Muscle of leg (tissue), 11 donors: ENCODE results near the gene MTHFD2L. TPM values are rescaled to one million over a fixed set of nuclear protein-coding genes. Genes with fewer than 3 reads are reported as not detected.

Source experiments
- DNase-seq: peaks from one replicate; pipeline ENCODE4 v3.0.0; 2013
- H3K27ac ChIP-seq: one replicate; pipeline ENCODE4 v1.5.1; 2013; ENCODE audit warnings: mild to moderate bottlenecking, low read length, control low read depth
- H3K27me3 ChIP-seq: one replicate; pipeline ENCODE4 v1.6.1; 2013; ENCODE audit warnings: low read length; ENCODE audit not compliant: control insufficient read depth, insufficient read depth
- H3K36me3 ChIP-seq: one replicate; pipeline ENCODE4 v1.6.1; 2013; ENCODE audit warnings: low read length; ENCODE audit not compliant: control insufficient read depth, insufficient read depth
- H3K4me1 ChIP-seq: one replicate; pipeline ENCODE4 v1.6.1; 2013; ENCODE audit warnings: low read length; ENCODE audit not compliant: control insufficient read depth, insufficient read depth
- H3K4me3 ChIP-seq: one replicate; pipeline ENCODE4 v1.5.1; 2013; ENCODE audit warnings: low read length, control low read depth
- H3K9me3 ChIP-seq: replicated peaks from 2 replicates; pipeline ENCODE4 v1.6.1; 2013; ENCODE audit warnings: low read depth, low read length; ENCODE audit not compliant: control insufficient read depth
- WGBS: methylation state at CpG from one replicate; pipeline ENCODE4 v1.1.5; 2013; ENCODE audit warnings: missing lambda C conversion rate; ENCODE audit not compliant: insufficient coverage; 5-methylcytosine and 5-hydroxymethylcytosine counted together
- polyA plus RNA-seq, 8 donors: library from polyadenylated mRNA; unstranded; fragments of 120-200 nt; gene quantifications; one replicate each; pipeline versions ENCODE4 v1.2.1 to v1.2.3, GENCODE V29; 2013; ENCODE audit warnings: inconsistent platforms in 1 of 8, low replicate concordance in 1 of 8; ENCODE audit not compliant: insufficient read length in 8 of 8, insufficient read depth in 1 of 8
- total RNA-seq: library from RNA; stranded (reverse); fragments of 120-200 nt; gene quantifications from one replicate; pipeline ENCODE4 v1.2.4, GENCODE V29; 2013

Gene MTHFD2L
- total and polyA plus RNA-seq, 9 donors, result 11.7 to 17.7 (median 14.4) TPM

GRCh38 chr4:74287791-74288190, 129.9 kb downstream of the MTHFD2L start:
- H3K36me3 ChIP-seq, result no peaks in the 10 kb centered on the region

GRCh38 chr4:74291471-74291870, 133.6 kb downstream of the MTHFD2L start:
- H3K4me1 ChIP-seq, result no peaks in the 10 kb centered on the region
- WGBS, result no CpG with 5 or more reads among the region's 1 CpG
- no peaks in the 10 kb centered on the region for H3K27me3 ChIP-seq
- H3K4me3 ChIP-seq, result no peak overlapping the region
- H3K36me3 ChIP-seq, result no peaks in the 10 kb centered on the region
- DNase-seq, result peak; percentile 83
- no peak overlapping the region for H3K27ac ChIP-seq
- no peaks in the 10 kb centered on the region for H3K9me3 ChIP-seq

More at GRCh38 chr4:74287791-74288190, 129.9 kb downstream of the MTHFD2L start:
- Histone ChIP-seq H3K4me3 (no peak overlapping the region), H3K27me3 (no peaks in the 10 kb centered on the region), H3K4me1 (no peaks in the 10 kb centered on the region), H3K9me3 (no peaks in the 10 kb centered on the region), H3K27ac (no peak overlapping the region)
- DNase-seq, result no peak

- Histone ChIP-seq H3K4me1 (no peaks in the 10 kb centered on the region), H3K4me3 (no peak overlapping the region), H3K27ac (no peak overlapping the region), H3K9me3 (no peaks in the 10 kb centered on the region), H3K27me3 (no peaks in the 10 kb centered on the region), H3K36me3 (no peaks in the 10 kb centered on the region)
- peak; percentile 10 for DNase-seq
Measured at GRCh38 chr4:74292111-74292870, 134.4 kb downstream of the MTHFD2L start.

- Histone ChIP-seq H3K27ac (no peak overlapping the region), H3K36me3 (no peaks in the 10 kb centered on the region), H3K4me3 (no peak overlapping the region), H3K4me1 (no peaks in the 10 kb centered on the region), H3K9me3 (no peaks in the 10 kb centered on the region), H3K27me3 (no peaks in the 10 kb centered on the region)
- WGBS, result no CpG with 5 or more reads among the region's 2 CpGs
- DNase-seq, result peak; percentile 35
Measured at GRCh38 chr4:74293558-74293957, 135.6 kb downstream of the MTHFD2L start.

- Histone ChIP-seq H3K4me3 (no peak overlapping the region), H3K27ac (no peak overlapping the region), H3K9me3 (no peaks in the 10 kb centered on the region), H3K36me3 (no peaks in the 10 kb centered on the region), H3K27me3 (no peaks in the 10 kb centered on the region), H3K4me1 (no peaks in the 10 kb centered on the region)
- no peak for DNase-seq
- WGBS, result no CpG with 5 or more reads among the region's 1 CpG
Measured at GRCh38 chr4:74294681-74295080, 136.8 kb downstream of the MTHFD2L start.

- no CpG with 5 or more reads among the region's 1 CpG for WGBS
- Histone ChIP-seq H3K36me3 (no peaks in the 10 kb centered on the region), H3K27ac (no peak overlapping the region), H3K4me1 (no peaks in the 10 kb centered on the region), H3K4me3 (no peak overlapping the region), H3K9me3 (no peaks in the 10 kb centered on the region), H3K27me3 (no peaks in the 10 kb centered on the region)
- DNase-seq, result no peak
Measured at GRCh38 chr4:74297539-74297938, 139.6 kb downstream of the MTHFD2L start.

GRCh38 chr4:74304095-74304625, 146.2 kb downstream of the MTHFD2L start:
- DNase-seq, result no peak
- Histone ChIP-seq H3K36me3 (no peaks in the 10 kb centered on the region), H3K9me3 (no peaks in the 10 kb centered on the region), H3K4me1 (no peaks in the 10 kb centered on the region), H3K4me3 (no peak overlapping the region), H3K27ac (no peak overlapping the region), H3K27me3 (no peaks in the 10 kb centered on the region)
- WGBS, result 77% methylated on average over 3 of the region's 4 CpGs

- Histone ChIP-seq H3K36me3 (no peaks in the 10 kb centered on the region), H3K27ac (no peak overlapping the region), H3K27me3 (no peaks in the 10 kb centered on the region), H3K9me3 (no peaks in the 10 kb centered on the region), H3K4me3 (no peak overlapping the region), H3K4me1 (no peaks in the 10 kb centered on the region)
- DNase-seq, result no peak
- 100% methylated on average over 1 of the region's 1 CpG for WGBS
Measured at GRCh38 chr4:74305000-74305399, 147.1 kb downstream of the MTHFD2L start.

- no peaks in the 10 kb centered on the region for H3K36me3 ChIP-seq
- H3K27me3 ChIP-seq, result no peaks in the 10 kb centered on the region
- no peak for DNase-seq
- H3K4me1 ChIP-seq, result no peaks in the 10 kb centered on the region
- H3K27ac ChIP-seq, result no peak overlapping the region
- no peaks in the 10 kb centered on the region for H3K9me3 ChIP-seq
- H3K4me3 ChIP-seq, result no peak overlapping the region
- WGBS, result no CpG with 5 or more reads among the region's 1 CpG
Measured at GRCh38 chr4:74307170-74307569, 149.3 kb downstream of the MTHFD2L start.

- Histone ChIP-seq H3K4me3 (no peak within 1 kb of the TSS), H3K9me3 (no peaks in the 10 kb centered on the region), H3K27me3 (no peaks in the 10 kb centered on the region), H3K36me3 (no peaks in the 10 kb centered on the region), H3K4me1 (no peaks in the 10 kb centered on the region), H3K27ac (no peak within 1 kb of the TSS)
- no peak for DNase-seq
- no CpG with 5 or more reads among the region's 5 CpGs for WGBS
Measured at GRCh38 chr4:74308215-74308614, 150.3 kb downstream of the MTHFD2L start, which contains the start of gene EPGN. EPGN (plus strand) TSS chr4:74308470; CDS start chr4:74308534, 64 bp downstream.
